ENCODE results near the gene MSANTD3.

DNA sequence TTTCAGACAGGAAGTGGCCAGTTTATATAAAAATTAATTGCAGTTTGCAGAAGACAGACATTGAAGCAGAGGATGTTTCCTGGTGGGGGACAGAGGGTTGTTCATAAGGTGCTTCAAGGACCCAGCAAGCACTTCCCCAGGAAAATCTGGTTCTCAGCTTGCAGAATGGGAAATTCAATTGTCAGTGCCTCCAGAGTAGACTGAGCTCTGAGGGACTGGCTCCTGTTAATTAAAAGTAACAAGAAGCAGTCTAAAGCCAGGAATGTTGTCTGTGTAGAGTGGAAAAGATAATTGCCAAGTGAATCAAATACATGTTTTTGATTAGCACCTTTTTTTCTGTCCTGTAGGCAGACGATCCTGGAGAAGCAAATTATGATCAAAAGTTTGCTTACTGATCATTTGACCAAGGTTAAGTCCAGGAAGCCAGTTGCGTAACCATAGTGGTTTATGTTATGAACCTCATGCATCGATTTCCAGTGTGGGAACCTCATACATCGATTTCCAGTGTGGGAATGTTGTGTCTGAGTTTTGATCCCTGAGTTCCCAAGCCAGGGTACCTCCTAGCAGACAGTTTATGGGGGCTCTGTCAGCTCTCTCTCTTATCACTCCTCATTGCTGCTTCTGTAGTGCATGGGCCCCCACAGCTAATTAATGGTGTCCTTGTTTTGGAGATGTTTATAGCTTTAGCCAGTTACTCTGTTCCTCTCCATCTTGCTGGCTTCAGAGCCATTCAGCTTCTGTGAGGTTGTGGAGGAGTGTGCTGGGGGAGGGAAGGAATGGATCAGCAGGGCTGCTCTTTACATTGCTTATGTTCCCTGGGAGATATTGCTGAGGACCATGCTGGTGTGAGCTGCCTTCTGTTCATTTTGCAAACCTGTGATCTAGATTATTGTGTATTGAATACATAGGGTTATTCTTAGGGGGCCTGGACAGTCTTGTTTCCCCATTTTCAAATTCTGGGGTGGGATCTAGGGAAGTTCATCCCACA is 17.1 kb downstream of the MSANTD3 start:
- TF ChIP-seq, protein P1, sequence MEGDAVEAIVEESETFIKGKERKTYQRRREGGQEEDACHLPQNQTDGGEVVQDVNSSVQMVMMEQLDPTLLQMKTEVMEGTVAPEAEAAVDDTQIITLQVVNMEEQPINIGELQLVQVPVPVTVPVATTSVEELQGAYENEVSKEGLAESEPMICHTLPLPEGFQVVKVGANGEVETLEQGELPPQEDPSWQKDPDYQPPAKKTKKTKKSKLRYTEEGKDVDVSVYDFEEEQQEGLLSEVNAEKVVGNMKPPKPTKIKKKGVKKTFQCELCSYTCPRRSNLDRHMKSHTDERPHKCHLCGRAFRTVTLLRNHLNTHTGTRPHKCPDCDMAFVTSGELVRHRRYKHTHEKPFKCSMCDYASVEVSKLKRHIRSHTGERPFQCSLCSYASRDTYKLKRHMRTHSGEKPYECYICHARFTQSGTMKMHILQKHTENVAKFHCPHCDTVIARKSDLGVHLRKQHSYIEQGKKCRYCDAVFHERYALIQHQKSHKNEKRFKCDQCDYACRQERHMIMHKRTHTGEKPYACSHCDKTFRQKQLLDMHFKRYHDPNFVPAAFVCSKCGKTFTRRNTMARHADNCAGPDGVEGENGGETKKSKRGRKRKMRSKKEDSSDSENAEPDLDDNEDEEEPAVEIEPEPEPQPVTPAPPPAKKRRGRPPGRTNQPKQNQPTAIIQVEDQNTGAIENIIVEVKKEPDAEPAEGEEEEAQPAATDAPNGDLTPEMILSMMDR (IDR thresholded peaks at IDR 0.05) = no peak
- TF ChIP-seq, protein P2, sequence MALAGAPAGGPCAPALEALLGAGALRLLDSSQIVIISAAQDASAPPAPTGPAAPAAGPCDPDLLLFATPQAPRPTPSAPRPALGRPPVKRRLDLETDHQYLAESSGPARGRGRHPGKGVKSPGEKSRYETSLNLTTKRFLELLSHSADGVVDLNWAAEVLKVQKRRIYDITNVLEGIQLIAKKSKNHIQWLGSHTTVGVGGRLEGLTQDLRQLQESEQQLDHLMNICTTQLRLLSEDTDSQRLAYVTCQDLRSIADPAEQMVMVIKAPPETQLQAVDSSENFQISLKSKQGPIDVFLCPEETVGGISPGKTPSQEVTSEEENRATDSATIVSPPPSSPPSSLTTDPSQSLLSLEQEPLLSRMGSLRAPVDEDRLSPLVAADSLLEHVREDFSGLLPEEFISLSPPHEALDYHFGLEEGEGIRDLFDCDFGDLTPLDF (CRISPR knock-in tag; IDR thresholded peaks at IDR 0.05) = no peak
- TF ChIP-seq, protein P3, sequence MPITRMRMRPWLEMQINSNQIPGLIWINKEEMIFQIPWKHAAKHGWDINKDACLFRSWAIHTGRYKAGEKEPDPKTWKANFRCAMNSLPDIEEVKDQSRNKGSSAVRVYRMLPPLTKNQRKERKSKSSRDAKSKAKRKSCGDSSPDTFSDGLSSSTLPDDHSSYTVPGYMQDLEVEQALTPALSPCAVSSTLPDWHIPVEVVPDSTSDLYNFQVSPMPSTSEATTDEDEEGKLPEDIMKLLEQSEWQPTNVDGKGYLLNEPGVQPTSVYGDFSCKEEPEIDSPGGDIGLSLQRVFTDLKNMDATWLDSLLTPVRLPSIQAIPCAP (CRISPR knock-in tag; IDR thresholded peaks at IDR 0.05) = no peak
- TF ChIP-seq FOXP1 (CRISPR knock-in tag; IDR thresholded peaks at IDR 0.05; ENCODE audit: borderline replicate concordance) (no peak), RELA (CRISPR knock-in tag; IDR thresholded peaks at IDR 0.05; ENCODE audit: borderline replicate concordance) (no peak)
- TF ChIP-seq, protein P4, sequence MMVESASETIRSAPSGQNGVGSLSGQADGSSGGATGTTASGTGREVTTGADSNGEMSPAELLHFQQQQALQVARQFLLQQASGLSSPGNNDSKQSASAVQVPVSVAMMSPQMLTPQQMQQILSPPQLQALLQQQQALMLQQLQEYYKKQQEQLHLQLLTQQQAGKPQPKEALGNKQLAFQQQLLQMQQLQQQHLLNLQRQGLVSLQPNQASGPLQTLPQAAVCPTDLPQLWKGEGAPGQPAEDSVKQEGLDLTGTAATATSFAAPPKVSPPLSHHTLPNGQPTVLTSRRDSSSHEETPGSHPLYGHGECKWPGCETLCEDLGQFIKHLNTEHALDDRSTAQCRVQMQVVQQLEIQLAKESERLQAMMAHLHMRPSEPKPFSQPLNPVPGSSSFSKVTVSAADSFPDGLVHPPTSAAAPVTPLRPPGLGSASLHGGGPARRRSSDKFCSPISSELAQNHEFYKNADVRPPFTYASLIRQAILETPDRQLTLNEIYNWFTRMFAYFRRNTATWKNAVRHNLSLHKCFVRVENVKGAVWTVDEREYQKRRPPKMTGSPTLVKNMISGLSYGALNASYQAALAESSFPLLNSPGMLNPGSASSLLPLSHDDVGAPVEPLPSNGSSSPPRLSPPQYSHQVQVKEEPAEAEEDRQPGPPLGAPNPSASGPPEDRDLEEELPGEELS (CRISPR knock-in tag; IDR thresholded peaks at IDR 0.05) = no peak
- TF ChIP-seq, protein P5, sequence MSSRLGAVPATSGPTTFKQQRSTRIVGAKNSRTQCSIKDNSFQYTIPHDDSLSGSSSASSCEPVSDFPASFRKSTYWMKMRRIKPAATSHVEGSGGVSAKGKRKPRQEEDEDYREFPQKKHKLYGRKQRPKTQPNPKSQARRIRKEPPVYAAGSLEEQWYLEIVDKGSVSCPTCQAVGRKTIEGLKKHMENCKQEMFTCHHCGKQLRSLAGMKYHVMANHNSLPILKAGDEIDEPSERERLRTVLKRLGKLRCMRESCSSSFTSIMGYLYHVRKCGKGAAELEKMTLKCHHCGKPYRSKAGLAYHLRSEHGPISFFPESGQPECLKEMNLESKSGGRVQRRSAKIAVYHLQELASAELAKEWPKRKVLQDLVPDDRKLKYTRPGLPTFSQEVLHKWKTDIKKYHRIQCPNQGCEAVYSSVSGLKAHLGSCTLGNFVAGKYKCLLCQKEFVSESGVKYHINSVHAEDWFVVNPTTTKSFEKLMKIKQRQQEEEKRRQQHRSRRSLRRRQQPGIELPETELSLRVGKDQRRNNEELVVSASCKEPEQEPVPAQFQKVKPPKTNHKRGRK (CRISPR knock-in tag; IDR thresholded peaks at IDR 0.05; ENCODE audit: borderline replicate concordance) = no peak
- TF ChIP-seq, protein P6, sequence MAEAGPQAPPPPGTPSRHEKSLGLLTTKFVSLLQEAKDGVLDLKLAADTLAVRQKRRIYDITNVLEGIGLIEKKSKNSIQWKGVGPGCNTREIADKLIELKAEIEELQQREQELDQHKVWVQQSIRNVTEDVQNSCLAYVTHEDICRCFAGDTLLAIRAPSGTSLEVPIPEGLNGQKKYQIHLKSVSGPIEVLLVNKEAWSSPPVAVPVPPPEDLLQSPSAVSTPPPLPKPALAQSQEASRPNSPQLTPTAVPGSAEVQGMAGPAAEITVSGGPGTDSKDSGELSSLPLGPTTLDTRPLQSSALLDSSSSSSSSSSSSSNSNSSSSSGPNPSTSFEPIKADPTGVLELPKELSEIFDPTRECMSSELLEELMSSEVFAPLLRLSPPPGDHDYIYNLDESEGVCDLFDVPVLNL (CRISPR knock-in tag; IDR thresholded peaks at IDR 0.05; ENCODE audit: borderline replicate concordance, low read depth) = no peak
